Measurements from ENCODE around the gene ST8SIA2.

Gene ST8SIA2

DNA sequence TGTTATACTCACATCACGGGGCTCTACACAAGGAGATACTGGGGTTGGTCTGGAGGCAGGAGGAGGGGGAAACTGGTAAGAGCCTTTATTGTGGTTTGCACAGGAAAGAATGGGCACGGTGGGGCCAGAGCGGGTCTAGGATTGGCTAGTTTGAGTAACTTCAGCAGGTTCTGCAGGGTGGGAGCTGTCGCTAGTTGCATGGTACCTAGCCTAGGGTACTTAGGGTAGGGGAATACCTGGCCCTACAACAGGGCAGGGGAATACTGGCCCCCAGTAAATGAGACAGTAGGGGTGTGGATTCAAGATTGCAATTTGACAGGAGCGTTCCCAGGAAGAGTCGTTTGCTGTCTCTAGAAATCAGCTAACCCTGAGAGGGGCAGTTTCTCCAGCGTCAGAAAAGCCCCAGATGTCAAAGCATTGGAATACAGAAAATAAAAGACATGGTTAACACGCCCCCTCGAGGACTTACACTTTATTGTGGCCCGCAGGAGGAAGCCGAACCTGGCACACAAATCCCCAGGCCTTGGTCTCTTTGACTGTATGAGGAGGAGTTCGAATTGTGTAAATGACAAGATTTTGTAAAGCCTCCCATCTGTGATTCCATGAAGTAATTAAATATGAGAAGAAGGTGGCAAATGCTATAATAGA is 32.0 kb downstream of the ST8SIA2 start (continued):
- TF ChIP-seq RBAK (tag by site-specific recombination; IDR thresholded peaks at IDR 0.05) (no peak), ZNF785 (tag by site-specific recombination; IDR thresholded peaks at IDR 0.05) (no peak), ZNF596 (tag by site-specific recombination; IDR thresholded peaks at IDR 0.05) (no peak), ZNF114 (tag by site-specific recombination; IDR thresholded peaks at IDR 0.05) (no peak), ZNF521 (tag by site-specific recombination; IDR thresholded peaks at IDR 0.05) (no peak), ZNF776 (tag by site-specific recombination; IDR thresholded peaks at IDR 0.05; ENCODE audit: borderline replicate concordance) (no peak), ZNF169 (tag by site-specific recombination; IDR thresholded peaks at IDR 0.05) (no peak), ZFP41 (tag by site-specific recombination; IDR thresholded peaks at IDR 0.05; ENCODE audit: borderline replicate concordance) (no peak), ZNF704 (tag by site-specific recombination; IDR thresholded peaks at IDR 0.05) (no peak), ZNF426 (tag by site-specific recombination; IDR thresholded peaks at IDR 0.05) (no peak), ZNF561 (tag by site-specific recombination; IDR thresholded peaks at IDR 0.05; ENCODE audit: borderline replicate concordance) (no peak), MEIS1 (CRISPR knock-in tag; IDR thresholded peaks at IDR 0.05; ENCODE audit: borderline replicate concordance) (no peak)

- POLR2A ChIA-PET, result no interaction called here
- Histone ChIP-seq H3K27ac (ENCODE audit: extremely low read depth, low read depth, low read length) (no peak overlapping the region), H3K4me1 (ENCODE audit: control insufficient read depth, insufficient read depth, low read length) (no peaks in the 10 kb centered on the region), H3K4me3 (ENCODE audit: low read depth, low read length) (no peak overlapping the region), H3K36me3 (ENCODE audit: control insufficient read depth in 2 of 2, insufficient read depth in 1 of 2, low read length in 2 of 2) (no peaks in the 10 kb centered on the region), H3K9me3 (ENCODE audit: control insufficient read depth, insufficient read depth, low read depth, low read length) (no peaks in the 10 kb centered on the region)
- TF ChIP-seq ZNF747 (tag by site-specific recombination; IDR thresholded peaks at IDR 0.05), result no peak
- no peak for TF ChIP-seq ZNF629 (tag by site-specific recombination; IDR thresholded peaks at IDR 0.05)
- TF ChIP-seq ZNF324 (tag by site-specific recombination; IDR thresholded peaks at IDR 0.05), result no peak
- no peak for TF ChIP-seq ZNF830 (tag by site-specific recombination; IDR thresholded peaks at IDR 0.05; ENCODE audit: low read depth)
- TF ChIP-seq ZNF488 (tag by site-specific recombination; IDR thresholded peaks at IDR 0.05), result no peak
- TF ChIP-seq, protein P1, sequence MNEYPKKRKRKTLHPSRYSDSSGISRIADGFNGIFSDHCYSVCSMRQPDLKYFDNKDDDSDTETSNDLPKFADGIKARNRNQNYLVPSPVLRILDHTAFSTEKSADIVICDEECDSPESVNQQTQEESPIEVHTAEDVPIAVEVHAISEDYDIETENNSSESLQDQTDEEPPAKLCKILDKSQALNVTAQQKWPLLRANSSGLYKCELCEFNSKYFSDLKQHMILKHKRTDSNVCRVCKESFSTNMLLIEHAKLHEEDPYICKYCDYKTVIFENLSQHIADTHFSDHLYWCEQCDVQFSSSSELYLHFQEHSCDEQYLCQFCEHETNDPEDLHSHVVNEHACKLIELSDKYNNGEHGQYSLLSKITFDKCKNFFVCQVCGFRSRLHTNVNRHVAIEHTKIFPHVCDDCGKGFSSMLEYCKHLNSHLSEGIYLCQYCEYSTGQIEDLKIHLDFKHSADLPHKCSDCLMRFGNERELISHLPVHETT (tag by site-specific recombination; IDR thresholded peaks at IDR 0.05), result no peak
- TF ChIP-seq ZBTB11 (tag by site-specific recombination; conservative IDR thresholded peaks at IDR 0.05; ENCODE audit: low read depth), result no peak
- CTCF ChIA-PET, result interaction anchor here (1.0 kb wide), 1 partner anchor 288 kb away, joined by 3 read pairs; no protein-coding TSS in a partner anchor
These were observed 35.8 kb downstream of the ST8SIA2 start for GRCh38 chr15:92429378-92430068.
